IMR-90 (cell line): ENCODE measurements around the gene PTGDR. TPM values are rescaled to one million over a fixed set of nuclear protein-coding genes. Genes with fewer than 3 reads are reported as not detected.

Source experiments
- ATAC-seq: fragments of 200-7000 bp; cut with Tn5 transposase; 2 replicates; pipeline ENCODE4 v1.9.1; 2020; ENCODE audit warnings: low read depth, mild to moderate bottlenecking, moderate library complexity
- BruUV-seq: library from RNA; stranded (reverse); fragments of 400-500 nt; replicated peaks from 2 replicates; lab custom pipeline; 2021; lab: Mats Ljungman, UMichigan
- CTCF ChIA-PET: fragments of 300-600 bp; formaldehyde crosslinking; extraction: SDS; loops from one replicate; lab custom pipeline; 2021; ENCODE audit warnings: antibody characterized with exemption; lab: Yijun Ruan, JAX
- POLR2A ChIA-PET: fragments of 300-600 bp; sonication (Branson Sonifier 250); formaldehyde crosslinking; loops from one replicate; lab custom pipeline; 2022; ENCODE audit warnings: antibody characterized with exemption; ENCODE audit not compliant: unreplicated experiment; lab: Charles Lee
- DNase-seq: peaks from one replicate; pipeline ENCODE4 v3.0.0; 2013
- H2AFZ ChIP-seq: replicated peaks from 2 replicates; pipeline ENCODE3; 2013; ENCODE audit warnings: low read length, mild to moderate bottlenecking; ENCODE audit not compliant: poor library complexity
- H2AK5ac ChIP-seq: 2 replicates; pipeline ENCODE4 v1.6.1; 2013; ENCODE audit warnings: low read depth, low read length, inconsistent platforms
- H2AK9ac ChIP-seq: replicated peaks from 2 replicates; pipeline ENCODE3; 2013; ENCODE audit warnings: mild to moderate bottlenecking, low read depth, low read length, moderate library complexity; ENCODE audit not compliant: poor library complexity
- H2BK120ac ChIP-seq: 2 replicates; pipeline ENCODE4 v1.6.1; 2013; ENCODE audit warnings: low read depth, low read length, inconsistent platforms
- H2BK15ac ChIP-seq: 3 replicates; pipeline ENCODE4 v1.6.1; 2013; ENCODE audit warnings: low read depth, low read length, inconsistent platforms
- H2BK20ac ChIP-seq: 2 replicates; pipeline ENCODE4 v1.6.1; 2013; ENCODE audit warnings: low read depth, mild to moderate bottlenecking, inconsistent platforms, low read length, moderate library complexity
- H2BK5ac ChIP-seq: 2 replicates; pipeline ENCODE4 v1.6.1; 2013; ENCODE audit warnings: mild to moderate bottlenecking, low read depth, low read length, inconsistent platforms; ENCODE audit not compliant: poor library complexity, severe bottlenecking
- H3K14ac ChIP-seq: replicated peaks from 2 replicates; pipeline ENCODE4 v1.6.1; 2013; ENCODE audit warnings: low read depth, low read length, inconsistent platforms
- H3K18ac ChIP-seq: 2 replicates; pipeline ENCODE4 v1.6.1; 2013; ENCODE audit warnings: low read depth, low read length, control low read depth
- H3K23ac ChIP-seq: 2 replicates; pipeline ENCODE4 v1.6.1; 2013; ENCODE audit warnings: low read depth, low read length, inconsistent platforms
- H3K27ac ChIP-seq: 2 replicates; pipeline ENCODE4 v1.5.1; 2013; ENCODE audit warnings: mild to moderate bottlenecking, control low read depth, low read length; ENCODE audit not compliant: insufficient read depth
- H3K27me3 ChIP-seq: 2 replicates; pipeline ENCODE4 v1.6.1; 2013; ENCODE audit warnings: low read length; ENCODE audit not compliant: control insufficient read depth, insufficient read depth
- H3K36me3 ChIP-seq: 2 replicates; pipeline ENCODE4 v1.6.1; 2013; ENCODE audit warnings: low read length, mixed read lengths; ENCODE audit not compliant: control insufficient read depth, insufficient read depth
- H3K4ac ChIP-seq: 2 replicates; pipeline ENCODE4 v1.6.1; 2013; ENCODE audit warnings: low read depth, low read length, inconsistent platforms
- H3K4me1 ChIP-seq: 2 replicates; pipeline ENCODE4 v1.6.1; 2013; ENCODE audit warnings: low read length, mixed read lengths; ENCODE audit not compliant: control insufficient read depth, insufficient read depth
- H3K4me2 ChIP-seq: 2 replicates; pipeline ENCODE4 v1.6.1; 2013; ENCODE audit warnings: low read depth, mild to moderate bottlenecking, control low read depth, low read length, moderate library complexity
- H3K4me3 ChIP-seq: 2 replicates; pipeline ENCODE4 v1.5.1; 2013; ENCODE audit warnings: low read depth, mild to moderate bottlenecking, control low read depth, low read length, moderate library complexity; ENCODE audit not compliant: insufficient read depth
- H3K56ac ChIP-seq: 2 replicates; pipeline ENCODE4 v1.6.1; 2013; ENCODE audit warnings: low read length, inconsistent platforms; ENCODE audit not compliant: insufficient read depth; ENCODE audit errors: extremely low read depth
- H3K79me1 ChIP-seq, 2 experiments: 2 replicates each; pipeline ENCODE4 v1.6.1; 2013; ENCODE audit warnings: low read length in 2 of 2, inconsistent platforms in 1 of 2, low read depth in 1 of 2
- H3K9ac ChIP-seq: 2 replicates; pipeline ENCODE4 v1.6.1; 2013; ENCODE audit warnings: low read depth, low read length, control low read depth
- H3K9me1 ChIP-seq: 2 replicates; pipeline ENCODE4 v1.6.1; 2013; ENCODE audit warnings: low read length, inconsistent platforms; ENCODE audit not compliant: insufficient read depth
- H3K9me3 ChIP-seq: 2 replicates; pipeline ENCODE4 v1.6.1; 2013; ENCODE audit warnings: low read length; ENCODE audit not compliant: control insufficient read depth, insufficient read depth
- H4K20me1 ChIP-seq: 2 replicates; pipeline ENCODE4 v1.6.1; 2013; ENCODE audit warnings: low read length, inconsistent platforms; ENCODE audit not compliant: insufficient read depth
- H4K5ac ChIP-seq: 2 replicates; pipeline ENCODE4 v1.6.1; 2013; ENCODE audit warnings: mild to moderate bottlenecking, low read depth, low read length, control low read depth
- H4K8ac ChIP-seq, 2 experiments: 2 replicates each; pipeline ENCODE4 v1.6.1; 2013; ENCODE audit warnings: low read depth in 2 of 2, low read length in 2 of 2, control low read depth in 1 of 2, inconsistent platforms in 1 of 2
- H4K91ac ChIP-seq: 2 replicates; pipeline ENCODE4 v1.6.1; 2013; ENCODE audit warnings: low read depth, low read length, inconsistent platforms; ENCODE audit not compliant: insufficient read depth
- CHD1 ChIP-seq: IDR thresholded peaks from 2 replicates; pipeline ENCODE4 v1.6.1; 2012; ENCODE audit warnings: low read depth, low read length, improper control_type of control experiment
- ELK1 ChIP-seq: fragments of 150-350 bp; IDR thresholded peaks from 2 replicates; pipeline ENCODE4 v1.6.1; 2016; ENCODE audit warnings: low read depth, mild to moderate bottlenecking, low read length, moderate library complexity, borderline replicate concordance
- MAFK ChIP-seq: IDR thresholded peaks from 2 replicates; pipeline ENCODE4 v1.6.1; 2012; ENCODE audit warnings: low read depth, low read length, improper control_type of control experiment
- MAZ ChIP-seq: IDR thresholded peaks from 2 replicates; pipeline ENCODE4 v1.6.1; 2012; ENCODE audit warnings: low read depth, mild to moderate bottlenecking, low read length, improper control_type of control experiment, moderate library complexity, borderline replicate concordance
- NFE2L2 ChIP-seq: fragments of 150-350 bp; IDR thresholded peaks from 2 replicates; pipeline ENCODE4 v1.6.1; 2016; ENCODE audit warnings: low read depth, mild to moderate bottlenecking, low read length
- WGBS, 2 experiments: methylation state at CpG; one replicate each; pipeline versions ENCODE4 v1.1.5 to v1.1.7; 2013; ENCODE audit warnings: missing lambda C conversion rate in 2 of 2; ENCODE audit not compliant: insufficient read length in 1 of 2; ENCODE audit errors: extremely low coverage in 2 of 2; 5-methylcytosine and 5-hydroxymethylcytosine counted together
- dilution Hi-C: fragments of 300-500 bp; cut with HindIII; formaldehyde crosslinking; loops from one replicate; pipeline ENCODE4 v1.14.3; 2018; ENCODE audit warnings: low sequenced_read_pairs; ENCODE audit not compliant: unreplicated experiment
- in situ Hi-C: fragments of 300-500 bp; cut with MboI; formaldehyde crosslinking; loops from 3 replicates; pipeline ENCODE4 v1.14.3; 2019; ENCODE audit warnings: low sequenced_read_pairs, inconsistent platforms, mixed read lengths
- intact Hi-C: fragments of 100-400 bp; cut with micrococcal nuclease; formaldehyde crosslinking; loops from 2 replicates; pipeline ENCODE4 v1.10.0; 2022
- polyA plus RNA-seq, 3 experiments: library from polyadenylated mRNA; depleted of rRNA; stranded (reverse); fragments of >200 nt; gene quantifications; 2 replicates each; pipeline ENCODE4 v1.2.3, GENCODE V29; 2012; ENCODE audit warnings: low replicate concordance in 1 of 3
- total RNA-seq: library from RNA; depleted of rRNA; stranded (reverse); fragments of >200 nt; gene quantifications from 2 replicates; pipeline ENCODE4 v1.2.3, GENCODE V29; 2012

Gene PTGDR
- total and polyA plus RNA-seq, 2 of the 4 experiments (the other 2 are of a cell fraction) = not detected

- Histone ChIP-seq H4K8ac (no peak overlapping the region), H3K27me3 (peaks cover 50% of the 10 kb centered on the region), H2BK5ac (no peak overlapping the region), H3K18ac (no peak overlapping the region), H3K36me3 (no peaks in the 10 kb centered on the region), H3K56ac (no peak overlapping the region), H3K79me1 (no peaks in the 10 kb centered on the region), H4K91ac (no peak overlapping the region), H3K9me3 (no peaks in the 10 kb centered on the region), H4K5ac (no peak overlapping the region), H3K4me2 (no peak overlapping the region), H2AK9ac (no peak overlapping the region), H2BK15ac (no peak overlapping the region), H2BK120ac (no peak overlapping the region), H3K14ac (no peak overlapping the region), H3K4me3 (no peak overlapping the region), H3K23ac (no peak overlapping the region), H3K4me1 (peaks cover 4% of the 10 kb centered on the region; the same call in 1 of the 2 replicates), H2AFZ (no peak overlapping the region), H3K9ac (no peak overlapping the region), H2BK20ac (no peak overlapping the region), H3K9me1 (0 out of 2 replicates have a peak, but pooled peaks cover 3% of the 10 kb centered on the region), H2AK5ac (no peak overlapping the region), H3K27ac (no peak overlapping the region), H4K20me1 (no peaks in the 10 kb centered on the region), H3K4ac (no peak overlapping the region)
- in situ Hi-C loops = no loop called here
- TF ChIP-seq MAZ (no peak), CHD1 (no peak), ELK1 (no peak), MAFK (no peak), NFE2L2 (no peak)
- ATAC-seq (no peak), DNase-seq (no peak)
- BruUV-seq = no TSS peak
- intact Hi-C loops = no loop called here
- ChIA-PET POLR2A (no interaction called here), CTCF (no interaction called here)
- dilution Hi-C loops = no loop called here
- 100% methylated on average over 3 of the region's 5 CpGs; no CpG with 5 or more reads in 1 of the 2 experiments for WGBS, 2 experiments
Measured at GRCh38 chr14:52266782-52267181, 716 bp upstream of the PTGDR start.
